Measurements from ENCODE around the gene TNS4. TPM values are rescaled to one million over a fixed set of nuclear protein-coding genes. Genes with fewer than 3 reads are reported as not detected.

Gene TNS4
- total RNA-seq, 1 donor from 2014 or later, result not detected

DNA sequence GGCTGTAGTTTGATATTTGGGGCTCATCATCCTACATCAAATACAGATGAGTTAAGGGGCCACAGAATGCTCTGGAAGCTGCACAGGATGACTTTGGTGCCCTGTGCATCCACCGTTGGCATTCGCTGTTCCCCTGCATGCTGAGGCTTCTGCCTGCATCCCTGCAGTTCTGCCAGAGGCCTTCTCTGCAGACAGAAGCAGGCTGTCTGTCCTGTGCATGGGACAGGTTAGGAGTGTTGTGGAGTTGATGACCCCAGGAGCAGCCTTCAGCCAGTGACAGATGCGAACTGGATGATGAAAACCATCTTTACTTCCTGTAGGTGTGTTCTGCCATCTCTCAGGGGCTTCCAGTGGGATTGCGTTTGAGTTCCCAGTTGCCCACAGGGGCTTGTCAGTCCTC is 13.6 kb upstream of the TNS4 start:
- Mint-ChIP-seq H3K36me3 (ENCODE audit: insufficient read depth) (no peaks in the 10 kb centered on the region), H3K4me1 (ENCODE audit: low read depth) (no peaks in the 10 kb centered on the region), H3K27ac (no peak overlapping the region), H3K27me3 (peaks cover 24% of the 10 kb centered on the region), H3K9me3 (ENCODE audit: low read depth) (no peaks in the 10 kb centered on the region), H3K4me3 (ENCODE audit: low read depth) (no peak overlapping the region)
- no peak for DNase-seq (ENCODE audit: low spot score, unreplicated experiment)
- TF ChIP-seq, protein P1, sequence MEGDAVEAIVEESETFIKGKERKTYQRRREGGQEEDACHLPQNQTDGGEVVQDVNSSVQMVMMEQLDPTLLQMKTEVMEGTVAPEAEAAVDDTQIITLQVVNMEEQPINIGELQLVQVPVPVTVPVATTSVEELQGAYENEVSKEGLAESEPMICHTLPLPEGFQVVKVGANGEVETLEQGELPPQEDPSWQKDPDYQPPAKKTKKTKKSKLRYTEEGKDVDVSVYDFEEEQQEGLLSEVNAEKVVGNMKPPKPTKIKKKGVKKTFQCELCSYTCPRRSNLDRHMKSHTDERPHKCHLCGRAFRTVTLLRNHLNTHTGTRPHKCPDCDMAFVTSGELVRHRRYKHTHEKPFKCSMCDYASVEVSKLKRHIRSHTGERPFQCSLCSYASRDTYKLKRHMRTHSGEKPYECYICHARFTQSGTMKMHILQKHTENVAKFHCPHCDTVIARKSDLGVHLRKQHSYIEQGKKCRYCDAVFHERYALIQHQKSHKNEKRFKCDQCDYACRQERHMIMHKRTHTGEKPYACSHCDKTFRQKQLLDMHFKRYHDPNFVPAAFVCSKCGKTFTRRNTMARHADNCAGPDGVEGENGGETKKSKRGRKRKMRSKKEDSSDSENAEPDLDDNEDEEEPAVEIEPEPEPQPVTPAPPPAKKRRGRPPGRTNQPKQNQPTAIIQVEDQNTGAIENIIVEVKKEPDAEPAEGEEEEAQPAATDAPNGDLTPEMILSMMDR (IDR thresholded peaks at IDR 0.05; ENCODE audit: unreplicated experiment), result no peak

DNA sequence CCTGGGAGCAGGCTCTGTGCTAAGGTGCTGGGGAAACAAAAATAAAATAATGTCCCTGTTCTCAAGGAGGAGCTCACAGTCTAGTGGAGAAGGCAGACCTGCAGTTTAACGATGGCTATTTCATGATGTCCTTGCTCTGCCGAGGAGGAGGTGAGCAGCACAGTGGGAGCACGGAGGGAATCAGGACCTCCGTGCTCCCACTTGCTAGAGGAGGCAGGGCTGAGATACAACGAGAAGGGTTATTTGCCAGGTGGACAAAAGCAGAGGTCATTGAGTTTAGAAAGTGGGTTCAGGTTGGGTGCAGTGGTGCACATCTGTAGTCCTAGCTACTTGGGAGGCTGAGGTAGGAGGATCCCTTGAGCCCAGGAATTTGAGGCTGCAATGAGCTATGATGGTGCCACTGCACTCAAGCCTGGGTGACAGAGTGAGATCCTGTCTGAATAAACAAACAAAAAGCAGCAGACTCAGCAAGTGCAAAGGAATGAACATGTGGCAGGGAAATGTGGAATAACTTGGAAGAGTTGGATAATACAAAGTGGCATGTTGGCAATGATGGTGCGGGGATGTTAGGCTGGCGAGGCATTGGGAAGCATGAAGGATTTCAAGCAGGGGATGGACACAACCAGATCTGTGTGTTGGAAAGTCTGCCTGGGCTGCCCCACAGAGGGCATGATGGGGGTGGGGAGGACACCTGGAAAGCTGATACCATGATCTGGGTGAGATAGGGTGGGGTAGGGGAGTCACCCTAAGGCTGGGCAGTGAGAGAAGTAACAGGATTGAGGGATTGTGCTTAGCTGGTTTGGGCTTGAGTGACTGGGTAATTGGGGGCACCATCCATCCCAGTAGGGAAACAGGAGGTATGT is 12.8 kb upstream of the TNS4 start:
- no peaks in the 10 kb centered on the region for H3K9me3 Mint-ChIP-seq (ENCODE audit: low read depth)
- TF ChIP-seq, protein P1 (IDR thresholded peaks at IDR 0.05; ENCODE audit: unreplicated experiment), result no peak
- no peak overlapping the region for H3K27ac Mint-ChIP-seq
- peaks cover 24% of the 10 kb centered on the region for H3K27me3 Mint-ChIP-seq
- DNase-seq (ENCODE audit: low spot score, unreplicated experiment), result no peak
- no peaks in the 10 kb centered on the region for H3K4me1 Mint-ChIP-seq (ENCODE audit: low read depth)
- H3K4me3 Mint-ChIP-seq (ENCODE audit: low read depth), result no peak overlapping the region
- H3K36me3 Mint-ChIP-seq (ENCODE audit: insufficient read depth), result no peaks in the 10 kb centered on the region

DNA sequence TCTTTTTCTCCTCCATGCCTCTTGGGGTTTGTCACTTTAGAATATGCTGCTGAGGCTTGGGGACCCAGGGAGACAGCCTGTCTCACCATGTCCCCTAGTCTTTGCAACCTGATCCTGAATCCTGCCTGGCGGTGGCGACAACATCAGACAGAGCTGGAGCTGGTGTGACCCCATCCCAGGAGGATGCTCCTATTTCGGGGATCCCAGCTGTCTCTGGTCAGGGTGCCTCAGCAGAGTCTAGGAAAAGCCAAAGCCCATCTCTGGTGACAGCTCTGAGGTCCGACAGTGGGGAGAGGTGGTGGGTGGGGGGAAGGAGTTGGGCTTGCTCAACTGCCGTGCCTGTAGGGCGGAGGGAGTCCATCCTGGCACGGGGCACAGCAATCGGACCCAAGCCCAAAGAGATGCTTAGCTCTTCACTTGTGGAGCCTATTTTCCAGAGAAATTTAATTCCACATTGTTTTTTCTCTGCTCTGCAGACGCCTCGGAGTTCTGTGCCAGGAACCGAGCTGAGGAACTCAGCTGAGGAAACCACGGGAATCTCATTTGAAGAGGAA is 10.3 kb upstream of the TNS4 start:
- no peaks in the 10 kb centered on the region for H3K9me3 Mint-ChIP-seq (ENCODE audit: low read depth)
- H3K4me1 Mint-ChIP-seq (ENCODE audit: low read depth), result no peaks in the 10 kb centered on the region
- no peak for DNase-seq (ENCODE audit: low spot score, unreplicated experiment)
- TF ChIP-seq, protein P1 (IDR thresholded peaks at IDR 0.05; ENCODE audit: unreplicated experiment), result no peak
- H3K4me3 Mint-ChIP-seq (ENCODE audit: low read depth), result no peak overlapping the region
- peaks cover 20% of the 10 kb centered on the region for H3K27me3 Mint-ChIP-seq
- H3K27ac Mint-ChIP-seq, result no peak overlapping the region
- no peaks in the 10 kb centered on the region for H3K36me3 Mint-ChIP-seq (ENCODE audit: insufficient read depth)

DNA sequence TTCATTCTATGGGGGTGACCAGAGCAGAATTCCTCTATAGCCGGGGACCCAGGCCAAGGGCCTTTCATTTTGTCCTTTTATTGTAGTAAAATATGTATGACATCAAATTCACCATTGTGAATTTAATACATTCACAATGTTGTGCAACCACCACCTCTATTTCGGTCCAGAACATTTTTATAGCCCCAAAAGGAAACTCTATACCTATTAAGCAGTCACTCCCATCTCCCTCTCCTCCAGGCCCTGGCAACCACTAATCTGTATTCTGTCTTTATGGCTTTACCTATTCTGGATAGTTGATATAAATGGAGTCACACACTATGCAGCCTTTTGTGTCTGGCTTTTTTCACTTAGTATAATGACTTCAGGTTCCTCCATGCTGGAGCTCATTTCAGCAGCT is 9.7 kb upstream of the TNS4 start:
- peaks cover 24% of the 10 kb centered on the region for H3K27me3 Mint-ChIP-seq
- H3K36me3 Mint-ChIP-seq (ENCODE audit: insufficient read depth), result no peaks in the 10 kb centered on the region
- H3K9me3 Mint-ChIP-seq (ENCODE audit: low read depth), result no peaks in the 10 kb centered on the region
- no peak for DNase-seq (ENCODE audit: low spot score, unreplicated experiment)
- TF ChIP-seq, protein P1 (IDR thresholded peaks at IDR 0.05; ENCODE audit: unreplicated experiment), result no peak
- no peak overlapping the region for H3K4me3 Mint-ChIP-seq (ENCODE audit: low read depth)
- no peak overlapping the region for H3K27ac Mint-ChIP-seq
- no peaks in the 10 kb centered on the region for H3K4me1 Mint-ChIP-seq (ENCODE audit: low read depth)

DNA sequence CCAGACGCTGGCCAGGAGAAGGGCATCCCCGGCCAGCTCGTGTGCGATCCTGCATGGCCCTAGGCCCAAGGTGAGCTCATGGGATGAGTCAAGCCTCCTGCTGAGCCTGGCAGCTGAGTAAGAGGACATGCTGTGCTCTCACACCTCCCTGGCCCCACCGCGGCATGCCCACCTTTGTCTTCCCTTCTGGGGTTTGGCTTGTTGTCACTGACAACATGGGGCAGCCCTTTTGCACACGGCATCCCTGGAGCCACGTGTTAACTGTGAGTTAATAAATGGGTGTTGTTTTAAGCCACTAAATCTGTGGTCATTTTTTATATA is 8.9 kb upstream of the TNS4 start:
- no peak overlapping the region for H3K4me3 Mint-ChIP-seq (ENCODE audit: low read depth)
- no peaks in the 10 kb centered on the region for H3K4me1 Mint-ChIP-seq (ENCODE audit: low read depth)
- TF ChIP-seq, protein P1 (IDR thresholded peaks at IDR 0.05; ENCODE audit: unreplicated experiment), result no peak
- no peaks in the 10 kb centered on the region for H3K9me3 Mint-ChIP-seq (ENCODE audit: low read depth)
- peaks cover 23% of the 10 kb centered on the region for H3K27me3 Mint-ChIP-seq
- H3K36me3 Mint-ChIP-seq (ENCODE audit: insufficient read depth), result no peaks in the 10 kb centered on the region
- H3K27ac Mint-ChIP-seq, result no peak overlapping the region
- DNase-seq (ENCODE audit: low spot score, unreplicated experiment), result no peak

All from progenitor cell of endocrine pancreas (in vitro differentiated cells).